Osteocyte (in vitro differentiated cells): ENCODE results near the gene TPD52L2. TPM values are rescaled to one million over a fixed set of nuclear protein-coding genes. Genes with fewer than 3 reads are reported as not detected.

Experiments
- DNase-seq: peaks from one replicate; pipeline ENCODE4 v3.0.0; 2021; ENCODE audit warnings: mixed read lengths; ENCODE audit not compliant: unreplicated experiment; ENCODE audit errors: extremely low spot score
- H3K27ac Mint-ChIP-seq: one replicate; pipeline ENCODE4 v1.8.0; 2021; ENCODE audit warnings: mild to moderate bottlenecking, mixed read lengths; ENCODE audit not compliant: unreplicated experiment
- H3K27me3 Mint-ChIP-seq: one replicate; pipeline ENCODE4 v1.8.0; 2021; ENCODE audit warnings: mixed read lengths; ENCODE audit not compliant: unreplicated experiment
- H3K36me3 Mint-ChIP-seq: one replicate; pipeline ENCODE4 v1.8.0; 2021; ENCODE audit warnings: mixed read lengths; ENCODE audit not compliant: unreplicated experiment
- H3K4me1 Mint-ChIP-seq: one replicate; pipeline ENCODE4 v1.8.0; 2021; ENCODE audit warnings: mixed read lengths; ENCODE audit not compliant: unreplicated experiment
- H3K4me3 Mint-ChIP-seq: one replicate; pipeline ENCODE4 v1.8.0; 2021; ENCODE audit warnings: mild to moderate bottlenecking, moderate library complexity, mixed read lengths; ENCODE audit not compliant: unreplicated experiment
- H3K9me3 Mint-ChIP-seq: one replicate; pipeline ENCODE4 v1.8.0; 2021; ENCODE audit warnings: mixed read lengths; ENCODE audit not compliant: unreplicated experiment
- CTCF ChIP-seq: fragments of 200-600 bp; sonication (generic); IDR thresholded peaks from 2 replicates; pipeline ENCODE4 v1.5.0; 2021; ENCODE audit warnings: antibody characterized with exemption, mild to moderate bottlenecking, moderate library complexity
- total RNA-seq: library from RNA; stranded (reverse); gene quantifications from 2 replicates; pipeline ENCODE4 v1.2.1, GENCODE V29; 2021

Gene TPD52L2
- total RNA-seq, 1 donor from 2014 or later, result 102 TPM

- no peaks in the 10 kb centered on the region for H3K9me3 Mint-ChIP-seq
- no peak overlapping the region for H3K27ac Mint-ChIP-seq
- peaks cover 28% of the 10 kb centered on the region for H3K36me3 Mint-ChIP-seq
- H3K27me3 Mint-ChIP-seq, result no peaks in the 10 kb centered on the region
- no peak for TF ChIP-seq CTCF
- no peak for DNase-seq
- H3K4me1 Mint-ChIP-seq, result peaks cover 7% of the 10 kb centered on the region
- no peak overlapping the region for H3K4me3 Mint-ChIP-seq
Observed at GRCh38 chr20:63889241-63890200, 24.5 kb downstream of the TPD52L2 start.

GRCh38 chr20:63890201-63890576 is 25.1 kb downstream of the TPD52L2 start:
- peaks cover 23% of the 10 kb centered on the region for H3K36me3 Mint-ChIP-seq
- H3K27me3 Mint-ChIP-seq, result no peaks in the 10 kb centered on the region
- H3K4me3 Mint-ChIP-seq, result no peak overlapping the region

GRCh38 chr20:63890616-63891015 is 25.5 kb downstream of the TPD52L2 start:
- DNase-seq, result no peak
- Mint-ChIP-seq H3K27me3 (no peaks in the 10 kb centered on the region), H3K9me3 (no peaks in the 10 kb centered on the region), H3K4me1 (peaks cover 8% of the 10 kb centered on the region), H3K36me3 (peaks cover 23% of the 10 kb centered on the region), H3K27ac (no peak overlapping the region), H3K4me3 (no peak overlapping the region)
- TF ChIP-seq CTCF, result no peak

More at GRCh38 chr20:63890201-63890576, 25.1 kb downstream of the TPD52L2 start:
- no peak for TF ChIP-seq CTCF
- no peak overlapping the region for H3K27ac Mint-ChIP-seq
- no peaks in the 10 kb centered on the region for H3K9me3 Mint-ChIP-seq
- DNase-seq, result no peak
- H3K4me1 Mint-ChIP-seq, result peaks cover 7% of the 10 kb centered on the region

- no peak for DNase-seq
- no peak overlapping the region for H3K27ac Mint-ChIP-seq
- H3K27me3 Mint-ChIP-seq, result no peaks in the 10 kb centered on the region
- peaks cover 15% of the 10 kb centered on the region for H3K4me1 Mint-ChIP-seq
- no peak overlapping the region for H3K4me3 Mint-ChIP-seq
- H3K9me3 Mint-ChIP-seq, result no peaks in the 10 kb centered on the region
- TF ChIP-seq CTCF, result no peak
- H3K36me3 Mint-ChIP-seq, result peaks cover 23% of the 10 kb centered on the region
Observed at GRCh38 chr20:63891061-63892002, 26.3 kb downstream of the TPD52L2 start.
